Measurements from ENCODE around the gene MATN1. TPM values are rescaled to one million over a fixed set of nuclear protein-coding genes. Genes with fewer than 3 reads are reported as not detected.
"Not testable (repeated sequence)": the region's sequence is repeated elsewhere in the genome, so short reads cannot be mapped to it uniquely, and the experiment has no call there.

The MATN1 gene
- polyA plus RNA-seq, 5 donors = 0.30 to 0.97 (median 0.49) TPM

DNA sequence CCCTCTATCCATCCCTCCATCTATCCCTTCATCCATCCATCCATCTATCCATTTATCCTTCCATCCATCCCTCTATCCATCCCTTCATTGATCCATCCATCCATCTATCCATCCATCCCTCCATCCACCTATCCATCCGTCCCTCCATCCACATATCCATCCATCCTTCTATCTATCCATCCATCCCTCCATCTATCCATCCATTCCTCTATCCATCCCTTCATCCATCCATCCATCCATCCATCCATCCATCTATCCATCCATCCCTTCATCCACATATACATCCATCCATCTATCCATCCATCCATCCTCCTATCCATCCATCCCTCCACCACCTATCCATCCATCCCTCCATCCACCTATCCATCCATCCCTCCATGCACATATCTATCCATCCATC, 23.6 kb downstream of the MATN1 start:
- DNase-seq = no peak

DNA sequence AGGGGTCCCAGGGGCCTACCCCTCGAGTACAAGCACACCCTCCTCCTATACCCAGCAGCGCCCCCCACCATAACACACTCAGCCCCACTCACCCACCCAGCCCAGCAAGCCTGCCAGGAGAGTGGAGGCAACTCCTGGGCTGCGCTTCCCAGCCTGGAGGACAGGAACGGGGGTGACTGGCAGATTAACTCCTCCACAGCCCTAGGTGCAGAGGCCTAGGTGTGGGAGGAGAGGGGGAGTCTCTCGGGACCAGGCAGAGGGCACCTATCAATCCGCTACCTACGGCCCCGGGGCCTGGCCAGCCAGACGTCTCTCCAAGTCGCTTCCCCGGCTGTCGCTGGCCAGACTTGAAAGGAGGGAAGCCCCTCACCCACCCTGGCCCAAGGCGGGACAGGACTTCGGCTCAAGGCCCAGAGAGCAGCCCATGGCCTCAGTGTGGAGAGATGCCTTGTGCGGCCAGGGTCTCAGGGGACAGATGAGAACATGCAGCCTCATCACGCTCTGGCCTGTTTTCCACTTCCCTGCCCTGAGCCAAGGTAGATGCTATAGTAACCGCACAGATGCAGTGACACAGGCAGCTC, 24.9 kb downstream of the MATN1 start:
- DNase-seq = no peak

DNA sequence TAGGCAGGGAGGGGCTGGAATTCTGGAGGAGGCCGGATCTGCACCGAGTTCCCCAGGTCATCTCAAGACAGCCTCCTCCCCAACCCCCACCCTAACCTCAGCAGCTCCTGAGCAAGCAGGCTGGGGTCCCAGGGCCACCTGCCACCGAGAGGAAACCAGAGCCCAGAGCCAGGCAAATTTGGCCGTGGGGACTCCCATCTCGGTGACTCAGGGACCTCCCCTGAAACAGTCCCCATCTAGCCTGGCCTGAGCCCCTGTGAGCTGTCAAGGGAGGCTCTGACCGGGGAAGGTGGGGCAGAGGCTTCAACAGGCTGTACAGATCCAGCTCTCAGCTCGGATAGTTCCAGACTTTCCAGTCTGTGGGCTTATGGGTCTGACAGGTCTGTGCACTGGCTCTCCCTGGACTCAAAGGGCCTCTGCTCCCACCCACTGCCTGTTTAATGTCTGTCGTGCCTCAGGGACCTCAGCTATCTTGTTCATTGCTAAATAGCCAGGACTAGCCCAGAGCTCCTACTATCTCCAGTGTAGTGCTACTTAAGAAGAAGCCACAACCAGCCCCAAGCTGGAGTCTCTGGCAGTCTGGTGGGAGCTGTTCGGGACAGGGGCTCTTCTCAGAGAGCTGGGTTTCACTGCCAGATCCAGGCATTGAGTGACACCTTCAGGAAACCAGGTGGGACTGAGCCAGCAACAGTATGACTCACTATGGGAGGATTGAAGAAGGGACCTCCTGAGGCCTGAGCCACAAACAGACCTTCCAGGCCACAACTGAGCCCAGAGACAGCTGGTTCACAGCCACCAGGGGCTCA, 25.6 kb downstream of the MATN1 start:
- no peak for DNase-seq

DNA sequence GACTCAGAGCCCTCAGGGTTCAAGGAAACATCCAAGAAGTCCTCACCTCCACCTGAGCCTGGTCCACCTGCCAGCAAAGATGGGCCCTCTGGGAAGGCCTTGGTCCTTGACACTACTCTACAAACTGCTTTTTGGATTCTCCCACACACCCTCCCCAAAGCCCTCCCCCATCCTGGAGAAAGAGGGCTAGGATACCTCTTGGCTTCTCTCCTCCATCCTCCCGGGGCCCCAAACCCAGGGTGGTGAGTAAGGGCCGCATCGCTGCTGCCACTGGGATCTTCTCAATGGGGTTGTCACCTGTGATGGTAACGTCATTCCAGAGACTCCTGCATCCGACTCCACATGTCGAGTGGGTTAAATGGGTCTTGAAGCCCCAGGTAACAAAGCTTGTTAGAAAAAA, 26.6 kb downstream of the MATN1 start:
- DNase-seq = no peak

DNA sequence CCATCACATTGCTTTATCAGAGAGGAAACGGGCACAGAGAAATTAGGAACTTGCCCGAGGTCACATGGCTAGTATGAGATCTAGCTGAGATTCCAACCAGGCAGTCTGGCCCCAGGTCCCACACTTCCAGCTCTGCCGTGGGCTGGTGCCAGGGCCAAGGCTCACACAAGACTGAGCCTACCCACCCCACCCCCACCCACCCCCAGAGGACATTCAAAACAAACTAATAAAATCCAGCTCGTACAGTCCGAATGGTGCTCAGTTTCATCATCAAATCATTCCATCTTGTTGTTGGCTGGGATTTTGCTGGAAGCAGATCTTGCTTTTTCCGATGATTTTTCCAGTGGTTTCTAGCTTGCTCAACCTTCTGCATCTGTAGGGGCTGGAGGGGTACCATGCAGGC, 27.9 kb downstream of the MATN1 start:
- peak; percentile 56 to 65 for DNase-seq

DNA sequence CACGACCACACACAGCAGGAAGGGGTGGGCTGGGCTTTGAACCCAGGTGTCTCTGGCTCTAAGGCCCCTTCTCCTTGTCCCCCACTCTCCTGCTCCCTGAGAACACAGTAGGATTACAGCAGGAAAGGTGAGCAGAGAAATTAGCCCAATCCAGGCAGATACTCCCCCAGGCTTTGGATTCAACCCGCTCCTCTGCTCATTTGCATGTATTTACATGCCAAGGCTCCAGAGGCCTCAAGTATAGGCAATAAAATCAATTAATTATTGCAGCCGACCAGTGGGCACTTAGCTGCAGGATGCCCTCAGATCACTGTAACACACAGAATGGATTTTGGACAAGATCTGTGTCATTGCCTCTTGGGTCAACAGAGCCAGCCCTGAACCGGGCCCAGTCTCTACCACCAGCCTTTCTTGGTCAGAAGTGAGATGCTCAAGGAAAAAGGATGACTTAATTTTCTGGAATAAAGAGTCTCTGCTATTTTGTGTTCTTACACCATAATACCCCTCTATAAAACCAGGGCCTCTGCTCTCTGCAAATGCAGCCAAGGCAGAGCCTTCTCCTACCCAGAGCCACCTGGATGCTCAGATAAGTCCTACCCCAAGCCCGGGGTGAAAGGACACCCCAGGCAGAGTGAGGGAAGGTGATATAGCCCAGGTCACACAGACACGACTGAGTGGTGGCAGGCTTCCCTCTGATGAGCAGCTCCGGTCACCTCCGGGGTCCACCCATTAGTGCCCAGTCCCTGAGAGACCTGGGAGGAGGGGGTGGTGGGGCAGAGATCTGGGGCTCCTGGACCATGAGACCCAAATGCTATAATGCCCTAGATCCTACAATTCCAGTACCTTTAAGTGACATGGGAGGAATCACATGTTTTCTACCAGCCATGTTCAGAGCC, 28.9 kb downstream of the MATN1 start:
- no peak for DNase-seq

DNA sequence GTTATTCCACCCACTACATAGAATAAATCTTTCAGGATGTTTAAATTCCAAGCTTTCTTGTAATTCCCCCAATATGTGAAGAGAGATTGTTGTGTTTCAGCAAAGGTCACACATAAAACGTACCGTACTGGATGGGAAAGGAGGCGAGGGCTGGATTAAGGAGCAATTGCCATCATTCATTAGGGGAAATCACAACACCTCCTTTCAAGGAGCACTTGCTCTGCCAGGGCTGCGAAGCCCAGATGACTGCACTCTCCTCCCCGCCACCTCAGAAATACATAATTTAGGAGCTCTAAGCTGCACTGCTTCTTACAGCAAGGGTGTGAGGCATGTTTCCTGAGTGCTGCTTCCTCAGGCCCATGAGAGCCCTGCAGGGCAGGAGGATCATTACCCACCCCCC, 29.6 kb downstream of the MATN1 start:
- DNase-seq = no peak

DNA sequence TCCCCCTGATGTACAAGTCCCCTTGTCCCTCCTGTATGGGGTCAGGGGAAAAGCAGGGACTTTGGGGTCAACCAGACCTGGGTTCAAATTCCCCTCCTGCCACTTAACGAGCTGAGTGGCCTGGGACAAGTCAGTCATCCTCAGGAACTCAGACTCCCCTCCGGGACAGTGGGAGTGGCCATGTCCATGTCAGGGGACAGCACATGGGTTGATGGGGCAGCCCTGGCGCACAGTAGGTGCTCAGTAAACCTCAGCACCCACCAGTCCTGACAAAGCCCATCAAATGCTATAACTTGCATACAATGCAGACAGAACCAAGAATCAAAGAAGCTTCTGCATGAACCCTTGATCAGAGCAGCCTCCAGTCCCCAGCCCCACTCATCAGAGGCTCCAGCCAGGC, 30.0 kb downstream of the MATN1 start:
- DNase-seq = no peak

DNA sequence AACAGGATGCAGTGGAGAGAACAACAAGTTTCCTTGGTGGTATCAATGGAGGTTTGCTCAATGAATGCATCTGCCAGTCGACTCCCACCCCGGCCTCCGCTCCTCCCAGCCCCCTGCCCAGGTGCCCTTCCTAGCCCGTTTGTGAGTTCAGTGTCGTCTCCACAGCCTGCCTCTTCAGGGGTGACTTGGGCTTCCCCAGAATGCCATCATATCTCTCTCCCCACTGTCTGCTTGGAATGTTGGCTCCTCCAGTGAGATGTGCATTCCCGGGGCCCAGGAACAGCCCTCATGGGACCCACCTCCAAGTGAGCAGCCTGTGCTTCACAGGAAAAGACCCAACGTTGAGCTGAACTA, 30.5 kb downstream of the MATN1 start:
- DNase-seq = no peak

DNA sequence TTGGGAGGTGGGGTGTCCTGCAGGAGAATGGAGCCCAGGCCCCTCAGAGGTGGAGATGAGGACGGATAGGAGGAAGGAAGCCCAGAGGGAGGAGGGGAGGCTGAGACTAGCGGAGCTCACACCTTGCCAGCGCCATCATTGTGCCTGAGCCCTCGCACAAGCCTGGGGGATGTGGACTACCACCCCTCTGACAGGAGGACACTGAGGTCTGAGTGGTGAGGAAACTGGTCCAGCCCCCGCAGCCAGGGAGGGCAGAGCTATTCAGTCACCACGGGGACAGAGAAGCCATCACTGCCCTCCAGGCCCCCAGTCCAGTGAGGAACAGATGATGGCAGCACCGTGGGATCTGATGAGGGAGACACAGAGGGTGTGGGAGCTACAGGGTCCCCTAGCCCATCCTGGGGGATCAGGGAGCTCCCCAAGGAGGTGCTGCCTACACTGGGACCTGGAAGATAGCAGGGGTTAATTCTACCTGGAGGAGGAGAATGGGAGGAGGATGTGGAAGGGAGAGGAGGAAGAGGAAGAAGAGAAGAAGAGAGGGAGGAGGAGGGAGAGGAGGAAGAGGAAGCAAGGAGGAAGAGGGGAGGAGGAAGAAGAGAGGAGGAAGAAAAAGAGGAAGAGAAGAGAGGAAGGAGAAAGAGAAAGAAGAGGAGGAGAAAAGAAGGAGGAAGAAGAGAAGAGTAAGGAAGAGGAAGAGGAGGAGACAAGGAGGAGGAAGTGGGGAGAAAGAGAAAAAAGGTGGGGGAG, 31.0 kb downstream of the MATN1 start:
- DNase-seq = no peak

DNA sequence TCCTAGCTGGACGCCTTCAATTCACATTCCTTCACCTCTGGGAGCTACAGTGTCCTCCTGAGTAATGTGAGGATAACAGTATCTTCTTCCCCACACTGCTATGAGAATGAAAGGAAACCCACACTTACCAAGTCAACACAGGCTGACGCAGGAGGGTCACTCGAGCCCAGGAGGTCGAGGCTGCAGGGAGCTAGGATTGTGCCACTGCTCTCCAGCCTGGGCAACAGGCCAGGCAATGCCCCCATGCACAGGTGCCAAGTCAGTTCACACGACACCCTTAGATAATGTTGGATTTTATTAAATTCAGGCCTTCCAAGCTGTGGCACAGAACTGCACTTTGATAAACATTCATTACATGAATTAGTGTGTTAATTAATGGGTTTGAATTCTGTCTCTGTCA, 31.9 kb downstream of the MATN1 start:
- no peak for DNase-seq

DNA sequence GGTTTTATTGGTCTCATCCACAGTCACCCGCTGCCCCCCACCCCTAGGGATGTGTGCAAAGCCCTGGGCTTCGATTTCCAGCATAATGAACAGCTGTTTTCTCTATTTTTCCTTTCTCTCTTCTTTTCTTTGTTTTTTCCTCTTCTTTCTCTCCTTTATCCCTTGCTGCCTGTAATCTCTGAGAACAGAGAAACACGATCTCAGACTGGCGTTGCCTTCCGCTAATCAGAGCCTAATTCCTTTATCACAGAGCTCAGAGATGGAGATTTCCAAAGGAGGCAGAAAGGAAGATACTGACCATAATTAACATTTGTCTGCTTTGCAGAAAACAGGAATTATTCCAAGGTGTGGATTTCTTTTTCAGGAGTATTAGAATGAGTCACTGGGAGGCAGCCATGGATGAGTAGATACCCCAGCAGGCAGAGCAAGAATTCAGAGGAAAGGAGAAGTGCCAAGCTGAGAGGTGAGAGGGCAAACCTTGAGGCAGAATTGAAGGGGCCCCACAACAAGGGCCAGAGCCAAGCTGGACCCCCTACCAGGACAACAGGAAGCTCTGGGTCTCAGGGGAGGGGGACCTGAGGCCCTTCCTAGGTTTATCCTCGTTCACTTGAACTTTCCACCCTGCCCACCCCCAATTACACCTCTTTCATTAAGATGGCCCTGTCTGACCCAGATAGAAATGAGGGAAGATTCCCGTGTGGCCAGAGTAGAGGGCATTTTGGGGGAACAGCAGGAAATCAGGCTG, 33.3 kb downstream of the MATN1 start:
- no peak for DNase-seq

DNA sequence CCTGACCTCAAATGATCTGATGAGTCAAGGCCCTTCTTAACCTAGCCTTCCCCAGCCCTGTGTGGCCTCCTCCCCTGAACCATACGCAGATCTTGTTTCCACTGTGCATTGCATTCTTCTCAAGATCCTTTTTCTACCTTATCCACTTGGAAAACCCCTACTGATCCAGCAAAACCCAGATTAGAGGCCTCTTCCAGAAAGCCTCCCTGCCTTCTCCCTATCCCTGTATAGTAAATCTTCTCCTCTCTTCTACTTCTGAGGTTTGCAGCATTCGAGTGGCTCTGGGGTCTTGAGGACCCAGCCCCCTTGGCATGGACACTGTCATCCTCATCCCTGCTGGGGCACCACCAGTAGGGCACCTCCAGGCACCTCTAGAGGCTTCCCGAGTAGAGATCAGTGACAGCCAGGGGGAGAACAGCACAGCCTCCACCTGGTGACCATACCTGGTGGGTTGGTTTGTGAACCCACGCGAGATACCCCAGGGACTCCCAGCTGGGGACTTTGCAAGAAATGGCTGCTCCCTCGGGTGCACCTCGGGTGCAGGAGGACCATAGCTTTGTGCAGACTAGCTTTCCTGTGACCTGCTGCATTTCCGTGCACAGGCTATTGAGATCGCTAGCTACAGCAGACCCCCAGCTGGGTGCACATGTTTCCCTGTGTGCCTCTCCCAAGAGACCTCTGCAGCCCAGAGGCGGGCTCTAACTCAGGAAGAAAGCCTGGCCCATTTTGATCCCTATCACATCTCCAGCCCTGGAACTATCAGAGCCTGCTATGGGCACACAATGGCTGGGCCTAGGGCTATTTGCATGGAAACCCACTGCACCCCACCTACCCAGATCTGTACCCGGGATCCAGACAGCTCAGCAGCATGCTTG, 34.2 kb downstream of the MATN1 start:
- no peak for DNase-seq

DNA sequence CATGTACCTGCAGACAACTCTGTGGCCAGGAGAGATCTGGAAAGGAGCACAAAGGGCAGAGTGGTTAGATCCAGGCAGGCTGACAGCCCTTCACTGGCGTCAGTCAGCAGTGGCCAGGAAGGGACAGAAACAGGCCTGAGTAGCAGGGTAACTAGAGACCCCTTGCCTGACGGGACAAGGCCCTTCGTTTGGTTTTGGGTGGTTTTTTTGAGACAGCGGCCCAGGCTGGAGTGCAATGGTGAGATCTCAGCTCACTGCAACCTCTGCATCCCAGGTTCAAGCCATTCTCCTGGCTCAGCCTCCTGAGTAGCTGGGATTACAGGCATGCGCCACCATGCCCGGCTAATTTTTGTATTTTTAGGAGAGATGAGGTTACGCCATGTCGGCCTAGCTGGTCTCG, 34.9 kb downstream of the MATN1 start:
- DNase-seq = not testable (repeated sequence)

DNA sequence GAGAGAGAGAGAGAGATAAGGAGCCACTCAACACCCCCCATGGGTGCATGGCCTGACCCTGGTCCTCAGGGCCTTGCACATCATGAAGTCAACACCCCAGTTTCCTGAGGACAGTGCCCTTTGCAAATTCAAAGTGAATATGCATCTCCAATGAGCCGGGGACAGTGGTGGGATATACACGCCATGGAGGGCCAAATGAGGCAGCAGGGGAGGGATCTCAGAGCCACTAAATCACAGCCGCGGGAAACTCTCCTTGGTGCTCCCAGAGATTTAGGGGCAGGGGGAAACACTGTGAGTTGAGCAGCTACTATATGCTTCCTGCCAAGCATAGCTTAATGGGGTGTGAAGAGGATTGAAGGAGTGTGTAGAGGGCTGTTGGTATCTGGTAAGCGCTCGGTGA, 35.5 kb downstream of the MATN1 start:
- no peak for DNase-seq

DNA sequence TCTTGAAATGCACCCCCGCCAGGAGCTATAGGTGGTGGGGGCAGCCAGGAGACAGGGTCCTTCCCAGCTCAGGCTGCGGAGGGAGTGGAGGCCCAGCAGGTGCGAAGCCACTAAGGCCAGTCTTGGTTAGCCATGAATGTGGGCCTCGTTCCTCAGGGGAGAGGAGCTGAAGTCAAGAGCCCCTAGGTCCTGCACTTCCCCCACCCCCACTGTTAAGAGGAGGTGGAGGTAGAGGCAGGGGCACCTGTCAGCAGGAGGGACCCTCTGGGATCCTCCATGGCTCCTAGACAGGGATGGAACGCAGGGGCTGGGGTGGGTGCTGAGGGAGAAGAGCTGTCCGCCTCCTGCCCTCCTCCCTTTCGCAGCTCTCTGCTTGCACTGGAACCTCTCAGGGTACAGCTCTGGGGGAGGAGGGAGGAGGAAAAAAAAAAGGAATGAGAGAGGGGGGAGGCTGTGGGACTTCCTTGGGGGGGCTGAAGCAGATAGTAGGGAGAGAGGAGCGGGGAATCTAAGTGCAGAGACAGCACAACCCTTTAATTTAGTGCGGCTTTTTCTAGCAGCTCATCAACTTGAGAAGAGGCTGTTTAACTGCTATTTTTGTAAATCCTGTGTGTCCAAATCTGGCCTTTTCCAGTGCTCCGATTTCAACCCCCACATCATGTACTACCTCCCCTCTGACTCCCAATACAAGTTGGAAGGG, 37.0 kb downstream of the MATN1 start:
- DNase-seq = peak; percentile 49 to 52

DNA sequence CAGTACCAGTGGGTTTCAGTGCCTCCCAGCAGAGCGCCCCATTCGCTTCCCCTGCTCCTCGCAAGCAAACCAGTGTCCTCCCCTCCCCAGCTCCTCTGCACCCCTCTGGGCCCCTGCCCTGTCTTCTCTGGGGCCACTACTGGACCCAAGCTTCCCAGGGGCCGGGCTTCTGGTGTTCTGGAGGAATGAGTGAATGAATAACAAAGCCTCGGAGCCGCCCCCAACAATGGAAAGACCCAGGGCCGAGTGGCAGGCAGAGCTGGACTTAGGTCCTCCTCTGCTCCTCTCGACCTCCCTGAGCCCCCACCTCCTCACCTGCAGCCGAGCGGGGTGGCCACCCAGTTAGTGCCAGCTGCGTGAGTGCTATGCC, 37.6 kb downstream of the MATN1 start:
- DNase-seq = no peak

DNA sequence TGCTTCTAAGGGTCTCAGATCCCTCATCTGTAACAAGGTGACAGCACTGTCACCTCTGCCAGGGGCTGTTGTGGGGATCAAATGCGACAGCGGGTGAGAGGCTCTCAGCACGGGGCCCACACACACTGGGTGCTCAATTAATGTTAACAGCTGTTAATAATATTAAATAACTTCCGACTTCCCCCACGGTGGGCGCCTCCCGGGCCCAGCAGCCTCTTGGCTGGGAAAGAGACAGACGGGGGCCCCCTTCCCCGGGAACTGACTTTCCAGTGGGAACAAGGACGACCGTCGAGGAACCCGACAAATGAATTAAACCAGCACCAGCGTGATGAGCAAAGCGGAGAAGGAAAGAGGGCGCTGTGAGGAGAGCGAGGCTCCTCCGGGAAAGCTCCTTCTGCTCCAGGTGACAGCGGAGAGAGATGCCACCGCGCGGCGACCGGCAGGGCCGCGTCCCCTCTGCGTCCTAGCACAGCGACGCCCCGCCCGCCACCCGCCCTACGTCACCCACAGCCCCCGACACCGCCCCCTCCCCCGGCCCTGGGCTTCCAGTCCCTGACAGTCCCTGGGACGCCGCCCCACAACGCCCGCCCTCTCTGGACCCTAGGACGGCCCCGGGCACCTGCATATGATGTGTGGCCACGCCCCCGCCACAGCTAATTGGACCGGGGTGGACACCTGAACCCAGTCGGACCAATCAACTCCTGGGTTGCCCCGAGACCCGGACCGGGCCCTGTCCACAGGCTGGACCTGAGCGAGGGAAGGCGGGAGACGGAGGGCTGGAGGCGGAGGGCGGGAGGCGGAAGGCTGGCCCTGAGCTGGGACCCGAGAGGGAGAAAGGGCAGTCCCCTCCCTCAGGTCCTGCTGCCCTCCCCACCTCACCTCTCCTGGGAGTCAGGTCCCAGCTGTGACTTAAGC, 38.2 kb downstream of the MATN1 start:
- DNase-seq = peak in 1 of 2 donors; percentile 42

DNA sequence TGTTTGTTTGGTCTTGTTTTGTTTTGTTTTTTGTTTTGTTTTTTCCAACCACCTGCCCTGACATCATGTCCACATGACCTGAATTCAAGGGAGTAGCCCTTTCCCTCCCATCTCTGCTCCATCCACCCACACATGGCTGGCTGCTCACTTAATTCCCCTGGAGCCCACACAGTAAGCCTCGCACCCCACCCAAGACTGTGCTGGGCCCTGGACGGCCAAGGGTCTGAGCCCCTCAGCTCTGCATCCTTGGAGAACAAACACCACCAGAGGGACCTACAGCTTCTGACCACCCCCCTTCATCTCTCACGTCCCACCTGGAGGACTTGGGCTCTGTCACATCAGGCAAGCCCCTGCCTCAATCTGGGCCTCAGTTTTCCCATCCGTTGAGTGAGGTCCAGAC, 39.1 kb downstream of the MATN1 start:
- DNase-seq = no peak
